Stimulated activated CD8-positive, alpha-beta memory T cell treated with anti-CD3 and anti-CD28 coated beads, Interleukin-15, amount 100 ng/mL, for 4 hours (primary cell): ENCODE measurements around the gene WDR13.
"Not testable (repeated sequence)": the region's sequence is repeated elsewhere in the genome, so short reads cannot be mapped to it uniquely, and the experiment has no call there.

Experiments used
- DNase-seq, 2 donors: peaks; one replicate each; pipeline ENCODE4 v3.0.0-alpha.2; 2020; ENCODE audit warnings: low read depth in 2 of 2

The WDR13 gene

GRCh38 chrX:48597353-48598264, at the start of gene WDR13:
Gene WDR13, plus strand, starts transcription at chrX:48597492. Its CDS starts 505 bp downstream, at chrX:48597997.
- DNase-seq = peak; percentile 74 to 87

GRCh38 chrX:48548871-48549270, 48.4 kb upstream of the WDR13 start:
- DNase-seq = no peak

GRCh38 chrX:48555731-48556325, 41.5 kb upstream of the WDR13 start:
- DNase-seq = not testable (repeated sequence)

- DNase-seq = no peak
These were observed 39.0 kb upstream of the WDR13 start for GRCh38 chrX:48558271-48558670.

- DNase-seq = no peak
These were observed 37.7 kb upstream of the WDR13 start for GRCh38 chrX:48559636-48560035.

- DNase-seq = no peak
These were observed 37.2 kb upstream of the WDR13 start for GRCh38 chrX:48560056-48560455.

GRCh38 chrX:48560681-48561080, 36.6 kb upstream of the WDR13 start:
- no peak for DNase-seq

GRCh38 chrX:48569958-48570357, 27.3 kb upstream of the WDR13 start:
- DNase-seq = no peak

GRCh38 chrX:48573690-48574269, 23.5 kb upstream of the WDR13 start:
- no peak for DNase-seq

- peak; percentile 83 to 90 for DNase-seq
These were observed 22.7 kb upstream of the WDR13 start, which contains the start of gene RBM3 for GRCh38 chrX:48574270-48575266. Gene RBM3, plus strand, starts transcription at chrX:48574484. Its CDS starts 697 bp downstream, at chrX:48575181.

GRCh38 chrX:48575642-48576041, 21.6 kb upstream of the WDR13 start:
- DNase-seq = no peak

- no peak for DNase-seq
These were observed 21.2 kb upstream of the WDR13 start for GRCh38 chrX:48576108-48576507.

GRCh38 chrX:48578661-48579128, 18.6 kb upstream of the WDR13 start:
- DNase-seq = no peak

- DNase-seq = no peak
These were observed 18.0 kb upstream of the WDR13 start for GRCh38 chrX:48579259-48579658.

GRCh38 chrX:48580662-48581061, 16.6 kb upstream of the WDR13 start:
- DNase-seq = no peak

GRCh38 chrX:48584698-48585097, 12.6 kb upstream of the WDR13 start:
- DNase-seq = no peak

GRCh38 chrX:48589482-48590162, 7.7 kb upstream of the WDR13 start:
- DNase-seq = no peak

- no peak for DNase-seq
These were observed 6.8 kb upstream of the WDR13 start for GRCh38 chrX:48590203-48591103.

- DNase-seq = no peak
These were observed 6.0 kb upstream of the WDR13 start for GRCh38 chrX:48591255-48591791.
